Esophagus muscularis mucosa (tissue), 4 donors: ENCODE measurements around the gene PHACTR1. TPM values are rescaled to one million over a fixed set of nuclear protein-coding genes. Genes with fewer than 3 reads are reported as not detected.
A peak's percentile ranks its signal among the peaks of the same experiment; 100 is the strongest.

Experiments
- DNase-seq: peaks from one replicate; pipeline ENCODE4 v3.0.0-alpha.2; 2017; ENCODE audit errors: extremely low spot score
- H3K27ac ChIP-seq, 4 donors: fragments of 200-600 bp; sonication (generic); replicated peaks in 1 of 4; 1 replicate in 3 of 4; 2 replicates in 1 of 4; pipeline ENCODE4 v1.5.1; 2016 to 2019; ENCODE audit warnings: mild to moderate bottlenecking in 1 of 4
- H3K27me3 ChIP-seq, 4 donors: fragments of 200-600 bp; sonication (generic); one replicate each; pipeline versions ENCODE4 v1.5.1 to v1.6.0; 2016 to 2019
- H3K36me3 ChIP-seq, 4 donors: fragments of 200-600 bp; sonication (generic); one replicate each; pipeline ENCODE4 v1.5.1; 2016 to 2019
- H3K4me1 ChIP-seq, 4 donors: fragments of 200-600 bp; sonication (generic); one replicate each; pipeline ENCODE4 v1.5.1; 2016 to 2019
- H3K4me3 ChIP-seq, 4 donors: fragments of 200-600 bp; sonication (generic); 1 replicate in 2 of 4; 2 replicates in 2 of 4; pipeline ENCODE4 v1.5.1; 2016 to 2019; ENCODE audit warnings: mild to moderate bottlenecking in 4 of 4, moderate library complexity in 1 of 4
- H3K9me3 ChIP-seq, 4 donors: fragments of 200-600 bp; sonication (generic); 1 replicate in 3 of 4; 2 replicates in 1 of 4; pipeline ENCODE4 v1.5.1; 2016 to 2019
- CTCF ChIP-seq, 3 experiments: fragments of 200-600 bp in 2 of 3; fragments of 450-650 bp in 1 of 3; sonication (generic) in 2 of 3; IDR thresholded peaks; one replicate each; pipeline ENCODE4 v1.5.1; 2017 to 2019; ENCODE audit warnings: antibody characterized with exemption in 3 of 3, mild to moderate bottlenecking in 2 of 3, moderate library complexity in 1 of 3
- EP300 ChIP-seq: sonication (generic); formaldehyde crosslinking; IDR thresholded peaks from one replicate; pipeline ENCODE4 v1.6.1; 2017; ENCODE audit warnings: antibody characterized with exemption
- POLR2A ChIP-seq: fragments of 450-650 bp; IDR thresholded peaks from one replicate; pipeline ENCODE4 v1.6.1; 2017; ENCODE audit warnings: antibody characterized with exemption, moderate library complexity, mild to moderate bottlenecking, low read depth
- POLR2AphosphoS5 ChIP-seq, 2 donors: sonication (generic); formaldehyde crosslinking; IDR thresholded peaks; one replicate each; pipeline ENCODE4 v1.6.1; 2017; ENCODE audit warnings: antibody characterized with exemption in 2 of 2
- WGBS: methylation state at CpG from one replicate; pipeline ENCODE4 v1.1.5; 2018; 5-methylcytosine and 5-hydroxymethylcytosine counted together
- intact Hi-C: fragments of 100-400 bp; cut with DNase I; formaldehyde crosslinking; loops from one replicate; pipeline ENCODE4 v1.15.1; 2023
- total RNA-seq, 4 donors: library from RNA; depleted of rRNA; stranded (reverse); fragments of >200 nt; gene quantifications; one replicate each; pipeline versions ENCODE4 v1.1.0 to v1.2.1, GENCODE V29; 2016

The PHACTR1 gene
- total RNA-seq, 4 donors from 2014 or later, result 0.83 to 4.2 (median 3.1) TPM

GRCh38 chr6:13071550-13072345, 355.2 kb downstream of the PHACTR1 start:
- 44% methylated on average over 6 of the region's 6 CpGs for WGBS
- H3K4me1 ChIP-seq, result peaks cover 0 to 43% (median 0%) of the 10 kb centered on the region in 4 donors

GRCh38 chr6:13072686-13073347, 356.2 kb downstream of the PHACTR1 start:
- H3K4me3 ChIP-seq, result no peak overlapping the region
- no peaks in the 10 kb centered on the region for H3K36me3 ChIP-seq
- H3K27ac ChIP-seq, result no peak overlapping the region
- H3K9me3 ChIP-seq, result no peaks in the 10 kb centered on the region
- peak; percentile 39 for DNase-seq
- intact Hi-C loops, result no loop called here
- TF ChIP-seq CTCF (IDR thresholded peaks at IDR 0.05), result no peak
- TF ChIP-seq EP300, result no peak
- no peak for TF ChIP-seq POLR2A
- TF ChIP-seq POLR2AphosphoS5 (IDR thresholded peaks at IDR 0.05), result no peak
- H3K27me3 ChIP-seq, result no peaks in the 10 kb centered on the region
- H3K4me1 ChIP-seq, result peaks cover 0 to 49% (median 0%) of the 10 kb centered on the region in 4 donors
- WGBS, result 77% methylated on average over 5 of the region's 5 CpGs

More at GRCh38 chr6:13071550-13072345, 355.2 kb downstream of the PHACTR1 start:
- peak; percentile 3 for DNase-seq
- H3K27me3 ChIP-seq, result no peaks in the 10 kb centered on the region
- TF ChIP-seq EP300, result no peak
- no peak for TF ChIP-seq POLR2AphosphoS5 (IDR thresholded peaks at IDR 0.05)
- no peak for TF ChIP-seq POLR2A
- TF ChIP-seq CTCF (IDR thresholded peaks at IDR 0.05), result no peak
- H3K27ac ChIP-seq, result no peak overlapping the region
- no peak overlapping the region for H3K4me3 ChIP-seq
- no peaks in the 10 kb centered on the region for H3K9me3 ChIP-seq
- H3K36me3 ChIP-seq, result no peaks in the 10 kb centered on the region
- intact Hi-C loops, result no loop called here

- no peak for DNase-seq
- H3K27me3 ChIP-seq, result no peaks in the 10 kb centered on the region
- H3K4me3 ChIP-seq, result no peak overlapping the region
- TF ChIP-seq POLR2A, result no peak
- no peak for TF ChIP-seq CTCF (IDR thresholded peaks at IDR 0.05)
- TF ChIP-seq POLR2AphosphoS5 (IDR thresholded peaks at IDR 0.05), result no peak
- no peak for TF ChIP-seq EP300
- WGBS, result 84% methylated on average over 3 of the region's 3 CpGs
- H3K27ac ChIP-seq, result no peak overlapping the region
- H3K9me3 ChIP-seq, result no peaks in the 10 kb centered on the region
- no peaks in the 10 kb centered on the region for H3K36me3 ChIP-seq
- peaks cover 0 to 42% (median 4%) of the 10 kb centered on the region in 4 donors for H3K4me1 ChIP-seq
- intact Hi-C loops, result no loop called here
These were observed 358.0 kb downstream of the PHACTR1 start for GRCh38 chr6:13074415-13075140.

GRCh38 chr6:13075141-13075845, 358.7 kb downstream of the PHACTR1 start:
- H3K27ac ChIP-seq, result no peak overlapping the region

More at GRCh38 chr6:13075141-13075845, 358.7 kb downstream of the PHACTR1 start:
- H3K9me3 ChIP-seq, result no peaks in the 10 kb centered on the region
- TF ChIP-seq CTCF (IDR thresholded peaks at IDR 0.05) (no peak), POLR2A (no peak), POLR2AphosphoS5 (IDR thresholded peaks at IDR 0.05) (no peak), EP300 (no peak)
- 84% methylated on average over 7 of the region's 7 CpGs for WGBS
- H3K27me3 ChIP-seq, result no peaks in the 10 kb centered on the region
- intact Hi-C loops, result no loop called here
- DNase-seq, result peak; percentile 72
- no peaks in the 10 kb centered on the region for H3K36me3 ChIP-seq
- no peak overlapping the region for H3K4me3 ChIP-seq
- peaks cover 0 to 42% (median 4%) of the 10 kb centered on the region in 4 donors for H3K4me1 ChIP-seq
